AG04450 (cell line): ENCODE measurements around the gene ZSCAN20. TPM values are rescaled to one million over a fixed set of nuclear protein-coding genes. Genes with fewer than 3 reads are reported as not detected.

Source experiments
- CTCF ChIA-PET: fragments of 300-600, 350-600 bp; formaldehyde crosslinking; extraction: SDS; loops from one replicate; lab custom pipeline; 2022; ENCODE audit warnings: antibody characterized with exemption, inconsistent platforms; lab: Charles Lee
- POLR2A ChIA-PET: fragments of 350-600 bp; formaldehyde crosslinking; extraction: SDS; loops from one replicate; lab custom pipeline; 2021; ENCODE audit warnings: antibody characterized with exemption, inconsistent platforms; lab: Yijun Ruan, JAX
- DNase-seq: peaks from one replicate; pipeline ENCODE4 v3.0.0-alpha.2; 2011; ENCODE audit warnings: low read depth, low spot score
- H3K27ac ChIP-seq: one replicate; pipeline ENCODE4 v1.5.1; 2012; ENCODE audit warnings: low read depth, low read length, control low read depth
- H3K27me3 ChIP-seq: one replicate; pipeline ENCODE4 v1.6.0; 2012; ENCODE audit warnings: low read length; ENCODE audit not compliant: control insufficient read depth, insufficient read depth
- H3K4me3 ChIP-seq: 2 replicates; pipeline ENCODE4 v1.5.1; 2011; ENCODE audit warnings: mild to moderate bottlenecking, low read depth, low read length, control low read depth
- H3K9me3 ChIP-seq: 2 replicates; pipeline ENCODE4 v1.5.1; 2012; ENCODE audit warnings: low read length; ENCODE audit not compliant: control insufficient read depth, insufficient read depth
- polyA plus RNA-seq: library from polyadenylated mRNA; depleted of rRNA; stranded (reverse); fragments of >200 nt; gene quantifications from 2 replicates; pipeline ENCODE4 v1.2.3, GENCODE V29; 2011; rRNA removed
- TF ChIP-seq, protein P1 (sequence below): IDR thresholded peaks from 2 replicates; pipeline ENCODE4 v1.5.1; 2011; ENCODE audit warnings: low read depth, low read length, control low read depth, inconsistent platforms

The ZSCAN20 gene
- polyA plus RNA-seq, 1 experiment: 3.9 TPM

DNA sequence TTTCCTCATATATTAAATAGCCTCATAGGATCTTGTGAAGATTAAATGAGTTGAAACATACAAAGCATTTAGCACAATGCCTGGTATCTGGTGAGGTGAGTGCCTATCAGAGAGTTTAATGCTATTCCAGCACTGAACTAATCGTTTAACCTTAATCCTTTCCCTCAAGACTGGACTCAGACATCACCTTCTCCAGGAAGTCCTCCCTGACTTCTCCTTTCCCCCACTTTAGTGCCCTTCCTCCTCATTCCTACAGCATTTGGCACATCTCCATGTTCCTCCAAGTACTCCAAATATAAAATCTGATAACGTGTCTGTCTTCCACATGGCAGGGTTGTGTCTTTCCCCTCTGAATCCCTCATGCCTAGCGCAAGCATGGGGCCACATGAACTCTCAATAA, 59.8 kb downstream of the ZSCAN20 start:
- CTCF ChIA-PET: no interaction called here

DNA sequence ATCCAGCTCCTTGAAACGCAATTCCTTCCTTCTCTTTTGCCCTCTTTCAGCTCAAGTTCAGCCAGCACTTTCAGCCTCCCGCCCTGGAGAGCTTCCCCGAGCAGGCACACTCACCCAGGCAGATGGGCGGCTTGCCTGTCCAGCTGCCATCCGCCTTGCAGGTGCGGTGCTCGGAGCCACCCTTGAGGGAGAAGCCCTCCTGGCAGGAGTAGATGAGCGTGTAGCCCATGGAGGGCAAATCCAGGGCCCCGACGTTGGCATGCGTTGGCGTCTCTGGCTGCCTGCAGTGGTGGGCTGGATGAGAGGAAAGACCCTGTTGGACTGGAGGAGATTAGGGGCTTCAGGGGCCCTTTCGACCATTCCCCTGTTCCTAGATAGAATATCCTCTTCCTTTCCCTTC, 60.5 kb downstream of the ZSCAN20 start:
- DNase-seq: no peak
- ChIA-PET POLR2A (no interaction called here), CTCF (no interaction called here)
- Histone ChIP-seq H3K27me3 (no peaks in the 10 kb centered on the region), H3K4me3 (no peak overlapping the region), H3K9me3 (no peaks in the 10 kb centered on the region), H3K27ac (no peak overlapping the region)
- TF ChIP-seq, protein P1, sequence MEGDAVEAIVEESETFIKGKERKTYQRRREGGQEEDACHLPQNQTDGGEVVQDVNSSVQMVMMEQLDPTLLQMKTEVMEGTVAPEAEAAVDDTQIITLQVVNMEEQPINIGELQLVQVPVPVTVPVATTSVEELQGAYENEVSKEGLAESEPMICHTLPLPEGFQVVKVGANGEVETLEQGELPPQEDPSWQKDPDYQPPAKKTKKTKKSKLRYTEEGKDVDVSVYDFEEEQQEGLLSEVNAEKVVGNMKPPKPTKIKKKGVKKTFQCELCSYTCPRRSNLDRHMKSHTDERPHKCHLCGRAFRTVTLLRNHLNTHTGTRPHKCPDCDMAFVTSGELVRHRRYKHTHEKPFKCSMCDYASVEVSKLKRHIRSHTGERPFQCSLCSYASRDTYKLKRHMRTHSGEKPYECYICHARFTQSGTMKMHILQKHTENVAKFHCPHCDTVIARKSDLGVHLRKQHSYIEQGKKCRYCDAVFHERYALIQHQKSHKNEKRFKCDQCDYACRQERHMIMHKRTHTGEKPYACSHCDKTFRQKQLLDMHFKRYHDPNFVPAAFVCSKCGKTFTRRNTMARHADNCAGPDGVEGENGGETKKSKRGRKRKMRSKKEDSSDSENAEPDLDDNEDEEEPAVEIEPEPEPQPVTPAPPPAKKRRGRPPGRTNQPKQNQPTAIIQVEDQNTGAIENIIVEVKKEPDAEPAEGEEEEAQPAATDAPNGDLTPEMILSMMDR: no peak

More for the DNA sequence above, 59.8 kb downstream of the ZSCAN20 start:
- Histone ChIP-seq H3K9me3 (no peaks in the 10 kb centered on the region), H3K4me3 (no peak overlapping the region), H3K27ac (no peak overlapping the region), H3K27me3 (no peaks in the 10 kb centered on the region)
- POLR2A ChIA-PET: no interaction called here
- no peak for DNase-seq
- TF ChIP-seq, protein P1: no peak

DNA sequence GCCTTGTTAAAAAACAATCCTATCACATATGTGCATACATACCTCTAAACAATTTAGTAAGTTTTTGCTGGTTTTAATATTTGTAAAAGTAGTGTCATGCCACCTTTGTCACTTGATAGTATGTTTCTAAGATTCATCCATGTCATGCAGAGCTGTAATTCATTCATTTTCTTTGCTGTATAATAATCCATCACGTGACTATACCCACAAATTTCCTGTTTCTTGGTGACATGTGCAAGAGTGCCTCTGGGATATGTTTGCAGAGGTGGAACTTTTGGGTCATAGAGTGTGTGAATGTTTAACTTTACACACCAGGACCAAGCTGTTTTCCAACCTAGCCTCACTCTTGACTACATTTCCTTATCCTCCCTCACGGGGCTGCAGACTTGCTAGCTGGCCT, 62.9 kb downstream of the ZSCAN20 start:
- TF ChIP-seq, protein P1: no peak
- ChIA-PET CTCF (no interaction called here), POLR2A (no interaction called here)
- no peaks in the 10 kb centered on the region for H3K27me3 ChIP-seq
- H3K4me3 ChIP-seq: no peak overlapping the region
- no peak overlapping the region for H3K27ac ChIP-seq
- no peak for DNase-seq
- H3K9me3 ChIP-seq: no peaks in the 10 kb centered on the region

DNA sequence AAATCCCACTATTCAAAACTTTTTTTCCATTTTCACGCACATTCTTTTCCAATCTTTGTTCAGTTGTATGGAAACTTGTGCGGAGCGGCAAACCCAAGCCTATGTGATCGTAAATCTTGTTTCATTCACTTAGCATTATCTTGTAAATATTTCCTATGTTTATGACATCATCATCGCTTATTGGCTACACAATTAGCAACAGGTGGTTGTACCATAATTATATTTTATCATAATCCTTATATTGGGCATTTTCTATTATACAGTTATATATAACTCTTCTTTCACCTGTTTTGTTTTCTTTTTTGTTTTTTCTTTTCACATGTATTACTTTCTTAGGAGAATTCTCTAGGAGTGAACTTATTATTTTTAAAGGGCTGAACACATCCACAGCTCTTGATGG, 65.4 kb downstream of the ZSCAN20 start:
- CTCF ChIA-PET: no interaction called here
- no peaks in the 10 kb centered on the region for H3K9me3 ChIP-seq
- no peak overlapping the region for H3K27ac ChIP-seq
- H3K4me3 ChIP-seq: no peak overlapping the region
- TF ChIP-seq, protein P1: no peak
- no peak for DNase-seq
- H3K27me3 ChIP-seq: no peaks in the 10 kb centered on the region
- POLR2A ChIA-PET: no interaction called here

DNA sequence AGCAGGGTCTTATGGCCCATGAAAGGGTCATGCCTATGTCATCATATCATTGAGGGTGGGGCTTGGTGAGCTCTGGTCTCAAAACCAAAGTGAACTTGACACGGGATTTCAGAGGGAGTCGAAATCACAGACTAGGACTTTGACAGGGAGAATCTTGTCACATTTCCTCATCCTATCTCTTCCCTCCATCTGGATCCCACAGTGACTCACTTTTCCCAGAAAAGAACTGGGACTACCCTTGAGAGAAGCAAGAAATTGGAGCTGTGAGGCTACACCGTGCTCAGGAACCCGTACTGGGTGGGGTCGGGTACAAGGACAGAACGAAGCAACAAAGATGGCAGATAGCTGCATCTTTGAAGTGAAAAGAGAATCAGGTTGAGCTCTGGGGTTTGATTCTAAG, 69.5 kb downstream of the ZSCAN20 start:
- H3K4me3 ChIP-seq: no peak overlapping the region
- TF ChIP-seq, protein P1: no peak
- CTCF ChIA-PET: no interaction called here
- H3K27ac ChIP-seq: no peak overlapping the region
- POLR2A ChIA-PET: no interaction called here
- no peaks in the 10 kb centered on the region for H3K27me3 ChIP-seq
- DNase-seq: no peak
- H3K9me3 ChIP-seq: no peaks in the 10 kb centered on the region

Other genes starting within 250 kb of the ZSCAN20 start
- gene ZNF362, start 216.2 kb upstream of the ZSCAN20 start, polyA plus RNA-seq: 9.0 and 11.8 TPM in 2 replicates
- gene A3GALT2, start 151.5 kb upstream of the ZSCAN20 start, polyA plus RNA-seq: not detected in 2 replicates
- gene PHC2, start 41.5 kb upstream of the ZSCAN20 start, polyA plus RNA-seq: 47.1 and 78.6 TPM in 2 replicates